ENCODE results near the gene SLC19A1. TPM values are rescaled to one million over a fixed set of nuclear protein-coding genes. Genes with fewer than 3 reads are reported as not detected.

The SLC19A1 gene
- total RNA-seq, 4 donors from 2014 or later, result 7.0 to 9.8 (median 7.9) TPM

GRCh38 chr21:45539046-45539795, 3.0 kb downstream of the SLC19A1 start:
- WGBS, result 87% methylated on average over 16 of the region's 17 CpGs
- Histone ChIP-seq H3K9me3 (no peaks in the 10 kb centered on the region), H3K4me1 (peaks cover 23% of the 10 kb centered on the region), H3K27me3 (no peaks in the 10 kb centered on the region), H3K36me3 (no peaks in the 10 kb centered on the region), H3K4me3 (no peak overlapping the region), H3K27ac (no peak overlapping the region)
- DNase-seq (ENCODE audit: low spot score in 2 of 2), result peak; percentile 62 to 78
- TF ChIP-seq POLR2AphosphoS5 (IDR thresholded peaks at IDR 0.05) (no peak), POLR2A (IDR thresholded peaks at IDR 0.05) (no peak), CTCF (IDR thresholded peaks at IDR 0.05) (no peak), EP300 (IDR thresholded peaks at IDR 0.05) (no peak)

- Histone ChIP-seq H3K27me3 (no peaks in the 10 kb centered on the region), H3K4me1 (peaks cover 23% of the 10 kb centered on the region), H3K27ac (no peak overlapping the region), H3K36me3 (no peaks in the 10 kb centered on the region), H3K4me3 (no peak overlapping the region), H3K9me3 (no peaks in the 10 kb centered on the region)
- TF ChIP-seq CTCF (IDR thresholded peaks at IDR 0.05) (no peak), POLR2A (IDR thresholded peaks at IDR 0.05) (no peak), EP300 (IDR thresholded peaks at IDR 0.05) (no peak), POLR2AphosphoS5 (IDR thresholded peaks at IDR 0.05) (no peak)
- DNase-seq (ENCODE audit: low spot score in 2 of 2), result peak; percentile 56 to 74
- 89% methylated on average over 25 of the region's 31 CpGs for WGBS
Observed at GRCh38 chr21:45538381-45539045, 3.7 kb downstream of the SLC19A1 start.

GRCh38 chr21:45537746-45538291, 4.4 kb downstream of the SLC19A1 start:
- no peaks in the 10 kb centered on the region for H3K36me3 ChIP-seq

GRCh38 chr21:45537111-45537745, 5.0 kb downstream of the SLC19A1 start:
- H3K4me3 ChIP-seq, result no peak overlapping the region
- no peaks in the 10 kb centered on the region for H3K27me3 ChIP-seq
- H3K27ac ChIP-seq, result no peak overlapping the region
- no peaks in the 10 kb centered on the region for H3K36me3 ChIP-seq
- 81% methylated on average over 33 of the region's 37 CpGs for WGBS
- peaks cover 18% of the 10 kb centered on the region for H3K4me1 ChIP-seq
- peak; percentile 53 to 76 for DNase-seq (ENCODE audit: low spot score in 2 of 2)
- TF ChIP-seq POLR2A (IDR thresholded peaks at IDR 0.05) (no peak), EP300 (IDR thresholded peaks at IDR 0.05) (no peak), CTCF (IDR thresholded peaks at IDR 0.05) (no peak), POLR2AphosphoS5 (IDR thresholded peaks at IDR 0.05) (no peak)
- H3K9me3 ChIP-seq, result no peaks in the 10 kb centered on the region

More at GRCh38 chr21:45537746-45538291, 4.4 kb downstream of the SLC19A1 start:
- Histone ChIP-seq H3K9me3 (no peaks in the 10 kb centered on the region), H3K27me3 (no peaks in the 10 kb centered on the region), H3K4me1 (peaks cover 22% of the 10 kb centered on the region), H3K4me3 (no peak overlapping the region), H3K27ac (no peak overlapping the region)
- 96% methylated on average over 5 of the region's 27 CpGs for WGBS
- TF ChIP-seq POLR2A (IDR thresholded peaks at IDR 0.05) (no peak), EP300 (IDR thresholded peaks at IDR 0.05) (no peak), CTCF (IDR thresholded peaks at IDR 0.05) (no peak), POLR2AphosphoS5 (IDR thresholded peaks at IDR 0.05) (no peak)
- DNase-seq (ENCODE audit: low spot score in 2 of 2), result peak; percentile 46 to 69
